Transverse colon (tissue), 4 donors: Measurements from ENCODE around the gene ZC3H12C. TPM values are rescaled to one million over a fixed set of nuclear protein-coding genes. Genes with fewer than 3 reads are reported as not detected.

ENCODE experiments used
- DNase-seq: peaks from one replicate; pipeline ENCODE4 v3.0.0-alpha.2; 2019
- H3K27ac ChIP-seq, 4 donors: fragments of 200-600 bp; sonication (generic); 2 replicates each; pipeline ENCODE4 v1.5.1; 2016 to 2018; ENCODE audit warnings: inconsistent platforms in 4 of 4
- H3K27me3 ChIP-seq: fragments of 200-600 bp; sonication (generic); 2 replicates; pipeline ENCODE4 v1.5.1; 2017; ENCODE audit warnings: inconsistent platforms
- H3K36me3 ChIP-seq, 4 donors: fragments of 200-600 bp; sonication (generic); 2 replicates each; pipeline ENCODE4 v1.5.1; 2017 to 2019; ENCODE audit warnings: inconsistent platforms in 4 of 4
- H3K4me1 ChIP-seq, 4 donors: fragments of 200-600 bp; sonication (generic); 2 replicates each; pipeline ENCODE4 v1.5.1; 2017 to 2020; ENCODE audit warnings: inconsistent platforms in 4 of 4
- H3K4me3 ChIP-seq, 4 donors: fragments of 200-600 bp; sonication (generic); 1 replicate in 1 of 4; 2 replicates in 3 of 4; pipeline versions ENCODE4 v1.5.1 to v1.6.1; 2017 to 2019; ENCODE audit warnings: inconsistent platforms in 4 of 4
- H3K9me3 ChIP-seq, 2 donors: fragments of 200-600 bp; sonication (generic); 2 replicates each; pipeline ENCODE4 v1.5.1; 2017 to 2019; ENCODE audit warnings: inconsistent platforms in 2 of 2
- CTCF ChIP-seq, 5 experiments: fragments of 200-600 bp in 3 of 5; fragments of 450-650 bp in 2 of 5; sonication (generic) in 3 of 5; IDR thresholded peaks; 1 replicate in 2 of 5; 2 replicates in 3 of 5; pipeline ENCODE4 v1.5.1; 2016 to 2017; ENCODE audit warnings: antibody characterized with exemption in 5 of 5, inconsistent platforms in 3 of 5, mild to moderate bottlenecking in 2 of 5, moderate library complexity in 1 of 5
- EP300 ChIP-seq: sonication (generic); formaldehyde crosslinking; IDR thresholded peaks from one replicate; pipeline ENCODE4 v1.6.1; 2017; ENCODE audit warnings: antibody characterized with exemption, low read depth
- POLR2A ChIP-seq: fragments of 450-650 bp; IDR thresholded peaks from one replicate; pipeline ENCODE4 v1.6.1; 2016; ENCODE audit warnings: antibody characterized with exemption, mild to moderate bottlenecking, moderate library complexity
- POLR2AphosphoS5 ChIP-seq, 3 donors: sonication (generic); formaldehyde crosslinking; IDR thresholded peaks; one replicate each; pipeline ENCODE4 v1.6.1; 2016; ENCODE audit warnings: antibody characterized with exemption in 3 of 3
- WGBS, 2 donors: methylation state at CpG; one replicate each; pipeline ENCODE4 v1.1.5; 2018; ENCODE audit warnings: low coverage in 1 of 2; 5-methylcytosine and 5-hydroxymethylcytosine counted together
- in situ Hi-C, 4 donors: fragments of 200-750 bp; cut with MboI; loops; one replicate each; pipeline versions ENCODE4 v1.15.0 to v1.15.1; 2017; ENCODE audit warnings: low sequenced_read_pairs in 3 of 4, low pct_ligation_motif_present in 1 of 4, low pct_unique_long_range_greater_than_20kb in 1 of 4
- intact Hi-C: fragments of 100-400 bp; cut with DNase I; formaldehyde crosslinking; loops from one replicate; pipeline ENCODE4 v1.15.1; 2023; ENCODE audit warnings: low total_unique reads
- total RNA-seq, 4 donors: library from RNA; depleted of rRNA; stranded (reverse); fragments of >200 nt; gene quantifications; one replicate each; pipeline ENCODE4 v1.1.0, GENCODE V29; 2016

ZC3H12C gene
- total RNA-seq, 4 donors from 2014 or later = 6.4 to 21.2 (median 14.4) TPM

- DNase-seq = no peak
- in situ Hi-C loops = loop anchor here in 1 of 4 donors (25.0 kb wide), 1 partner anchor 198 kb away; no protein-coding TSS in a partner anchor
- TF ChIP-seq EP300 = no peak
- no peak for TF ChIP-seq CTCF (IDR thresholded peaks at IDR 0.05)
- no peak for TF ChIP-seq POLR2A
- TF ChIP-seq POLR2AphosphoS5 (IDR thresholded peaks at IDR 0.05) = no peak
Measured at GRCh38 chr11:110160437-110160836, 67.2 kb downstream of the ZC3H12C start.

GRCh38 chr11:110161061-110161460, 67.9 kb downstream of the ZC3H12C start:
- H3K9me3 ChIP-seq = no peaks in the 10 kb centered on the region
- H3K4me1 ChIP-seq = no peaks in the 10 kb centered on the region
- in situ Hi-C loops (loop anchor here in 1 of 4 donors (25.0 kb wide), 1 partner anchor 199 kb away; no protein-coding TSS in a partner anchor), intact Hi-C loops (no loop called here)
- 90 to 96% methylated on average over 2 to 9 of the region's 9 CpGs for WGBS, 2 donors
- no peak overlapping the region for H3K4me3 ChIP-seq
- TF ChIP-seq POLR2A (no peak), CTCF (IDR thresholded peaks at IDR 0.05) (no peak), POLR2AphosphoS5 (IDR thresholded peaks at IDR 0.05) (no peak), EP300 (no peak)
- DNase-seq = no peak
- no peaks in the 10 kb centered on the region for H3K27me3 ChIP-seq
- H3K27ac ChIP-seq = no peak overlapping the region
- peaks cover 0 to 33% (median 6%) of the 10 kb centered on the region in 4 donors for H3K36me3 ChIP-seq

More at GRCh38 chr11:110160437-110160836, 67.2 kb downstream of the ZC3H12C start:
- Histone ChIP-seq H3K27me3 (no peaks in the 10 kb centered on the region), H3K4me1 (no peaks in the 10 kb centered on the region), H3K27ac (no peak overlapping the region), H3K9me3 (no peaks in the 10 kb centered on the region), H3K36me3 (peaks cover 0 to 29% (median 6%) of the 10 kb centered on the region in 4 donors), H3K4me3 (no peak overlapping the region)
- WGBS, 2 donors = 52 to 76% methylated on average over 2 of the region's 2 CpGs
- intact Hi-C loops = no loop called here

GRCh38 chr11:110162216-110162615, 69.0 kb downstream of the ZC3H12C start:
- DNase-seq = no peak

GRCh38 chr11:110165039-110165925, 72.1 kb downstream of the ZC3H12C start:
- Histone ChIP-seq H3K9me3 (no peaks in the 10 kb centered on the region), H3K4me1 (no peaks in the 10 kb centered on the region), H3K4me3 (no peak overlapping the region), H3K27ac (no peak overlapping the region), H3K27me3 (no peaks in the 10 kb centered on the region), H3K36me3 (peaks cover 0 to 24% (median 0%) of the 10 kb centered on the region in 4 donors)
- intact Hi-C loops = no loop called here
- DNase-seq = no peak
- in situ Hi-C loops = loop anchor here in 1 of 4 donors (25.0 kb wide), 1 partner anchor 203 kb away; no protein-coding TSS in a partner anchor
- WGBS, 2 donors = 94% methylated on average over 9 to 23 of the region's 28 CpGs
- TF ChIP-seq EP300 (no peak), POLR2A (no peak), POLR2AphosphoS5 (IDR thresholded peaks at IDR 0.05) (no peak), CTCF (IDR thresholded peaks at IDR 0.05) (no peak)

More at GRCh38 chr11:110162216-110162615, 69.0 kb downstream of the ZC3H12C start:
- Histone ChIP-seq H3K36me3 (peaks cover 0 to 33% (median 6%) of the 10 kb centered on the region in 4 donors), H3K27me3 (no peaks in the 10 kb centered on the region), H3K4me3 (no peak overlapping the region), H3K4me1 (no peaks in the 10 kb centered on the region), H3K27ac (no peak overlapping the region), H3K9me3 (no peaks in the 10 kb centered on the region)
- intact Hi-C loops (no loop called here), in situ Hi-C loops (loop anchor here in 1 of 4 donors (25.0 kb wide), 1 partner anchor 200 kb away; no protein-coding TSS in a partner anchor)
- TF ChIP-seq POLR2A (no peak), EP300 (no peak)
